HEK293 (cell line): ENCODE measurements around the gene ACVRL1.

Experiments
- CTCF ChIA-PET: fragments of 350-600 bp; formaldehyde crosslinking; extraction: SDS; loops from one replicate; lab custom pipeline; 2021; ENCODE audit warnings: antibody characterized with exemption; lab: Yijun Ruan, JAX
- POLR2A ChIA-PET: fragments of 300-600 bp; formaldehyde crosslinking; extraction: SDS; loops from one replicate; lab custom pipeline; 2020; ENCODE audit warnings: antibody characterized with exemption, inconsistent platforms; lab: Yijun Ruan, JAX
- H3K27ac ChIP-seq: fragments of 200-500 bp; sonication (Bioruptor generic); 2 replicates; pipeline ENCODE4 v1.5.1; 2014; ENCODE audit warnings: low read depth, low read length, control low read depth, inconsistent platforms; ENCODE audit errors: extremely low read depth
- H3K36me3 ChIP-seq, 2 experiments: fragments of 200-500 bp in 1 of 2; sonication (Bioruptor generic) in 1 of 2; 1 replicate in 1 of 2; 2 replicates in 1 of 2; pipeline ENCODE4 v1.5.1; 2014 to 2017; ENCODE audit warnings: inconsistent platforms in 2 of 2, low read length in 2 of 2; ENCODE audit not compliant: control insufficient read depth in 2 of 2, insufficient read depth in 1 of 2
- H3K4me1 ChIP-seq: fragments of 200-500 bp; sonication (Bioruptor generic); 2 replicates; pipeline ENCODE4 v1.5.1; 2014; ENCODE audit warnings: mild to moderate bottlenecking, low read length, inconsistent platforms; ENCODE audit not compliant: control insufficient read depth, insufficient read depth
- H3K4me3 ChIP-seq: 2 replicates; pipeline ENCODE4 v1.5.1; 2011; ENCODE audit warnings: low read depth, mild to moderate bottlenecking, control low read depth, low read length, moderate library complexity
- H3K9me3 ChIP-seq: fragments of 200-500 bp; sonication (Bioruptor generic); 2 replicates; pipeline ENCODE4 v1.5.1; 2014; ENCODE audit warnings: low read depth, low read length, inconsistent platforms; ENCODE audit not compliant: control insufficient read depth, insufficient read depth
- EGR2 ChIP-seq: fragments of 450-650 bp; formaldehyde crosslinking; IDR thresholded peaks from 2 replicates; pipeline ENCODE4 v1.5.1; 2016; ENCODE audit warnings: low read depth, missing biosample characterization, missing genetic modification characterization
- GFI1B ChIP-seq: fragments of 450-650 bp; formaldehyde crosslinking; IDR thresholded peaks from 2 replicates; pipeline ENCODE4 v1.5.1; 2016; ENCODE audit warnings: missing biosample characterization, missing genetic modification characterization
- KLF9 ChIP-seq: fragments of 450-650 bp; formaldehyde crosslinking; IDR thresholded peaks from 2 replicates; pipeline ENCODE4 v1.5.1; 2016; ENCODE audit warnings: missing biosample characterization, missing genetic modification characterization, low read depth
- PRDM10 ChIP-seq: fragments of 450-650 bp; formaldehyde crosslinking; IDR thresholded peaks from 2 replicates; pipeline ENCODE4 v1.5.1; 2016; ENCODE audit warnings: missing biosample characterization, missing genetic modification characterization
- SCRT2 ChIP-seq: fragments of 450-650 bp; formaldehyde crosslinking; IDR thresholded peaks from 2 replicates; pipeline ENCODE4 v1.5.1; 2016; ENCODE audit warnings: missing biosample characterization, missing genetic modification characterization
- ZFHX2 ChIP-seq: fragments of 450-650 bp; formaldehyde crosslinking; conservative IDR thresholded peaks from 2 replicates; pipeline ENCODE4 v1.5.1; 2016; ENCODE audit warnings: missing biosample characterization, missing genetic modification characterization
- ZFP3 ChIP-seq: fragments of 450-650 bp; formaldehyde crosslinking; IDR thresholded peaks from 2 replicates; pipeline ENCODE4 v1.5.1; 2016; ENCODE audit warnings: low read depth, missing biosample characterization, missing genetic modification characterization
- ZNF133 ChIP-seq: fragments of 450-650 bp; formaldehyde crosslinking; IDR thresholded peaks from 2 replicates; pipeline ENCODE4 v1.5.1; 2016; ENCODE audit warnings: missing biosample characterization, missing genetic modification characterization
- ZNF175 ChIP-seq: fragments of 450-650 bp; formaldehyde crosslinking; IDR thresholded peaks from 2 replicates; pipeline ENCODE4 v1.5.1; 2016; ENCODE audit warnings: missing biosample characterization, missing genetic modification characterization
- ZNF354C ChIP-seq: fragments of 450-650 bp; formaldehyde crosslinking; IDR thresholded peaks from 2 replicates; pipeline ENCODE4 v1.5.1; 2016; ENCODE audit warnings: missing biosample characterization, missing genetic modification characterization, low read depth, borderline replicate concordance
- ZNF398 ChIP-seq: fragments of 450-650 bp; formaldehyde crosslinking; IDR thresholded peaks from 2 replicates; pipeline ENCODE4 v1.5.1; 2017; ENCODE audit warnings: missing biosample characterization, missing genetic modification characterization
- ZNF513 ChIP-seq: fragments of 450-650 bp; IDR thresholded peaks from 2 replicates; pipeline ENCODE4 v1.5.1; 2018; ENCODE audit warnings: missing biosample characterization, missing genetic modification characterization
- ZNF560 ChIP-seq: fragments of 450-650 bp; formaldehyde crosslinking; IDR thresholded peaks from 2 replicates; pipeline ENCODE4 v1.5.1; 2017; ENCODE audit warnings: missing biosample characterization, missing genetic modification characterization, borderline replicate concordance
- ZNF600 ChIP-seq: fragments of 450-650 bp; formaldehyde crosslinking; IDR thresholded peaks from 2 replicates; pipeline ENCODE4 v1.5.1; 2016; ENCODE audit warnings: missing biosample characterization, missing genetic modification characterization
- ZNF629 ChIP-seq: fragments of 450-650 bp; formaldehyde crosslinking; IDR thresholded peaks from 2 replicates; pipeline ENCODE4 v1.5.1; 2017; ENCODE audit warnings: missing biosample characterization, missing genetic modification characterization
- ZNF658 ChIP-seq: fragments of 450-650 bp; formaldehyde crosslinking; IDR thresholded peaks from 2 replicates; pipeline ENCODE4; 2016; ENCODE audit warnings: missing biosample characterization, missing genetic modification characterization
- ZNF664 ChIP-seq: fragments of 450-650 bp; formaldehyde crosslinking; IDR thresholded peaks from 2 replicates; pipeline ENCODE4 v1.5.1; 2016; ENCODE audit warnings: missing biosample characterization, missing genetic modification characterization
- TF ChIP-seq, protein P1 (sequence below): fragments of 450-650 bp; formaldehyde crosslinking; IDR thresholded peaks from 2 replicates; pipeline ENCODE4 v1.5.1; 2016; ENCODE audit warnings: missing biosample characterization, missing genetic modification characterization
- TF ChIP-seq, protein P2 (sequence below): fragments of 450-650 bp; formaldehyde crosslinking; IDR thresholded peaks from 2 replicates; pipeline ENCODE4 v1.5.1; 2016; ENCODE audit warnings: missing biosample characterization, missing genetic modification characterization
- TF ChIP-seq, protein P3 (sequence below): fragments of 450-650 bp; formaldehyde crosslinking; IDR thresholded peaks from 2 replicates; pipeline ENCODE4 v1.5.1; 2016; ENCODE audit warnings: missing biosample characterization, missing genetic modification characterization
- TF ChIP-seq, protein P4 (sequence below): fragments of 450-650 bp; formaldehyde crosslinking; IDR thresholded peaks from 2 replicates; pipeline ENCODE4 v1.5.1; 2017; ENCODE audit warnings: missing biosample characterization, missing genetic modification characterization

The ACVRL1 gene

DNA sequence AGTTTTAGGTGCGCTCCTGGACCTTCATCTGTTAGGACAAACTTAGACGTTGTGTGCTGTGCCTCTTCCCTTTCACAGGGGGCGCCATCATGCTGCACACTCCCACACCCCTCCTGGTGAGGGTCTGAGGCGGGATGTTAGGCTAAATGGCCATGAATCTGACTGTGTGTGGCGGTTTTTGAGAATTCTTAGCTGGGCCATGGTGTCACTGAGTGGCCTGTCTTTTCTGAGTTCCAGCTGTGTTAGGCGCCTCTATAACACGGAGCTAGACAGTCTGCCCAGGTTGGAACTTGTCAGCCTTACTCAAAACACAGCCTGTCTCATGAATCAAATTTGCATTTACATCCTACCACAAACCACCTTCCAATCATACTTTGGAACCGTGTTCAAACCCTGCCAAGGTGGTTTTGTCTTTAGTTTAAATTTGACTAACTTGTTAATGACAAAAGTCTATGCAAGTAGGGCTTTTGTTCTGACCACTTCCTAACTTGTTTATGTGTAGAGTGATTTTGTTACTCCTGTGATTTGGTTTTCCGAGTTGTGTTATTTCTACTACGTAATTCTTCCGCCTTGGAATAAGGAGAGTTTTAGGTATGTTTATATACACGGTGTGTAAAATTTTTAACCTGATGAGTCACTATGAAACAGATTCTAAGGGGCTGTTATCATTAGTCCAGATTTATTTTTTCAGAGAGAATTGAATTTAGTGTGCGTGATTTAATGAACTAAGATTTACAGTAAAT is 63.8 kb downstream of the ACVRL1 start (continued):
- TF ChIP-seq ZNF354C (tag by site-specific recombination) (no peak), ZNF658 (no peak), ZNF629 (tag by site-specific recombination) (peak; percentile 73), ZNF175 (no peak), PRDM10 (tag by site-specific recombination) (no peak), ZNF560 (tag by site-specific recombination) (no peak), KLF9 (tag by site-specific recombination) (peak; percentile 37), ZFHX2 (tag by site-specific recombination) (peak; percentile 62), ZFP3 (no peak), EGR2 (tag by site-specific recombination) (peak; percentile 36; the same call in 1 of the 2 replicates)
- TF ChIP-seq, protein P1, sequence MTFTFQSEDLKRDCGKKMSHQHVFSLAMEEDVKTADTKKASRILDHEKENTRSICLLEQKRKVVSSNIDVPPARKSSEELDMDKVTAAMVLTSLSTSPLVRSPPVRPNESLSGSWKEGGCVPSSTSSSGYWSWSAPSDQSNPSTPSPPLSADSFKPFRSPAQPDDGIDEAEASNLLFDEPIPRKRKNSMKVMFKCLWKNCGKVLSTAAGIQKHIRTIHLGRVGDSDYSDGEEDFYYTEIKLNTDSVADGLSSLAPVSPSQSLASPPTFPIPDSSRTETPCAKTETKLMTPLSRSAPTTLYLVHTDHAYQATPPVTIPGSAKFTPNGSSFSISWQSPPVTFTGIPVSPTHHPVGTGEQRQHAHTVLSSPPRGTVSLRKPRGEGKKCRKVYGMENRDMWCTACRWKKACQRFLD (tag by site-specific recombination), result no peak
- TF ChIP-seq, protein P2, sequence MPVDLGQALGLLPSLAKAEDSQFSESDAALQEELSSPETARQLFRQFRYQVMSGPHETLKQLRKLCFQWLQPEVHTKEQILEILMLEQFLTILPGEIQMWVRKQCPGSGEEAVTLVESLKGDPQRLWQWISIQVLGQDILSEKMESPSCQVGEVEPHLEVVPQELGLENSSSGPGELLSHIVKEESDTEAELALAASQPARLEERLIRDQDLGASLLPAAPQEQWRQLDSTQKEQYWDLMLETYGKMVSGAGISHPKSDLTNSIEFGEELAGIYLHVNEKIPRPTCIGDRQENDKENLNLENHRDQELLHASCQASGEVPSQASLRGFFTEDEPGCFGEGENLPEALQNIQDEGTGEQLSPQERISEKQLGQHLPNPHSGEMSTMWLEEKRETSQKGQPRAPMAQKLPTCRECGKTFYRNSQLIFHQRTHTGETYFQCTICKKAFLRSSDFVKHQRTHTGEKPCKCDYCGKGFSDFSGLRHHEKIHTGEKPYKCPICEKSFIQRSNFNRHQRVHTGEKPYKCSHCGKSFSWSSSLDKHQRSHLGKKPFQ (tag by site-specific recombination), result no peak
- TF ChIP-seq, protein P3, sequence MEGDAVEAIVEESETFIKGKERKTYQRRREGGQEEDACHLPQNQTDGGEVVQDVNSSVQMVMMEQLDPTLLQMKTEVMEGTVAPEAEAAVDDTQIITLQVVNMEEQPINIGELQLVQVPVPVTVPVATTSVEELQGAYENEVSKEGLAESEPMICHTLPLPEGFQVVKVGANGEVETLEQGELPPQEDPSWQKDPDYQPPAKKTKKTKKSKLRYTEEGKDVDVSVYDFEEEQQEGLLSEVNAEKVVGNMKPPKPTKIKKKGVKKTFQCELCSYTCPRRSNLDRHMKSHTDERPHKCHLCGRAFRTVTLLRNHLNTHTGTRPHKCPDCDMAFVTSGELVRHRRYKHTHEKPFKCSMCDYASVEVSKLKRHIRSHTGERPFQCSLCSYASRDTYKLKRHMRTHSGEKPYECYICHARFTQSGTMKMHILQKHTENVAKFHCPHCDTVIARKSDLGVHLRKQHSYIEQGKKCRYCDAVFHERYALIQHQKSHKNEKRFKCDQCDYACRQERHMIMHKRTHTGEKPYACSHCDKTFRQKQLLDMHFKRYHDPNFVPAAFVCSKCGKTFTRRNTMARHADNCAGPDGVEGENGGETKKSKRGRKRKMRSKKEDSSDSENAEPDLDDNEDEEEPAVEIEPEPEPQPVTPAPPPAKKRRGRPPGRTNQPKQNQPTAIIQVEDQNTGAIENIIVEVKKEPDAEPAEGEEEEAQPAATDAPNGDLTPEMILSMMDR (tag by site-specific recombination), result peak; percentile 32; the same call in 1 of the 2 replicates
- TF ChIP-seq, all 188 proteins: peak for 14

GRCh38 chr12:51971679-51972421 is 64.5 kb downstream of the ACVRL1 start:
- H3K9me3 ChIP-seq, result no peaks in the 10 kb centered on the region
- H3K36me3 ChIP-seq, result peaks cover 0 to 19% of the 10 kb centered on the region in 2 experiments; a peak in 1 of 3 replicates
- no peak overlapping the region for H3K27ac ChIP-seq
- ChIA-PET POLR2A (no interaction called here), CTCF (interaction anchor here (0.6 to 3.8 kb wide), 12 partner anchors 10 to 1479 kb away, joined by 3 to 49 read pairs (median 6); no protein-coding TSS in a partner anchor)
- no peak overlapping the region for H3K4me3 ChIP-seq
- H3K4me1 ChIP-seq, result peaks cover 20% of the 10 kb centered on the region
- TF ChIP-seq ZNF600, result no peak
- no peak for TF ChIP-seq ZNF133
- TF ChIP-seq ZNF664, result no peak
- no peak for TF ChIP-seq ZNF513 (tag by site-specific recombination)
- no peak for TF ChIP-seq ZNF398 (tag by site-specific recombination)
- TF ChIP-seq, protein P4, sequence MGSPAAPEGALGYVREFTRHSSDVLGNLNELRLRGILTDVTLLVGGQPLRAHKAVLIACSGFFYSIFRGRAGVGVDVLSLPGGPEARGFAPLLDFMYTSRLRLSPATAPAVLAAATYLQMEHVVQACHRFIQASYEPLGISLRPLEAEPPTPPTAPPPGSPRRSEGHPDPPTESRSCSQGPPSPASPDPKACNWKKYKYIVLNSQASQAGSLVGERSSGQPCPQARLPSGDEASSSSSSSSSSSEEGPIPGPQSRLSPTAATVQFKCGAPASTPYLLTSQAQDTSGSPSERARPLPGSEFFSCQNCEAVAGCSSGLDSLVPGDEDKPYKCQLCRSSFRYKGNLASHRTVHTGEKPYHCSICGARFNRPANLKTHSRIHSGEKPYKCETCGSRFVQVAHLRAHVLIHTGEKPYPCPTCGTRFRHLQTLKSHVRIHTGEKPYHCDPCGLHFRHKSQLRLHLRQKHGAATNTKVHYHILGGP (tag by site-specific recombination), result no peak
- TF ChIP-seq SCRT2 (tag by site-specific recombination), result peak; percentile 76; the same call in 1 of the 2 replicates
- no peak for TF ChIP-seq GFI1B
